Ovary (tissue), 9 donors: ENCODE results near the gene BANP. TPM values are rescaled to one million over a fixed set of nuclear protein-coding genes. Genes with fewer than 3 reads are reported as not detected.

Source experiments
- DNase-seq, 5 donors: peaks; one replicate each; pipeline ENCODE4 v3.0.0-alpha.2; 2019 to 2020
- H3K27ac ChIP-seq, 2 donors: fragments of 200-600 bp; one replicate each; pipeline versions ENCODE4 v1.5.1 to v1.8.0; 2019 to 2022
- H3K27me3 ChIP-seq: fragments of 200-600 bp; one replicate; pipeline ENCODE4 v1.8.0; 2022
- H3K36me3 ChIP-seq: fragments of 200-600 bp; sonication (generic); one replicate; pipeline ENCODE4 v1.5.1; 2019
- H3K4me1 ChIP-seq: one replicate; pipeline ENCODE4 v1.8.1; 2013; ENCODE audit warnings: mild to moderate bottlenecking, moderate library complexity; ENCODE audit not compliant: insufficient read depth
- H3K4me3 ChIP-seq: fragments of 200-600 bp; sonication (generic); one replicate; pipeline ENCODE4 v1.5.1; 2017
- H3K9me3 ChIP-seq, 2 donors: fragments of 200-600 bp in 1 of 2; sonication (generic) in 1 of 2; one replicate each; pipeline versions ENCODE4 v1.5.1 to v1.8.1; 2013 to 2019; ENCODE audit warnings: mild to moderate bottlenecking in 1 of 2, moderate library complexity in 1 of 2
- CTCF ChIP-seq, 3 donors: fragments of 450-650 bp in 2 of 3; fragments of 200-600 bp in 1 of 3; IDR thresholded peaks; one replicate each; pipeline versions ENCODE4 v1.5.1 to v1.8.0; 2016 to 2022; ENCODE audit warnings: antibody characterized with exemption in 3 of 3, mild to moderate bottlenecking in 1 of 3
- EP300 ChIP-seq: sonication (generic); formaldehyde crosslinking; IDR thresholded peaks from one replicate; pipeline ENCODE4 v1.6.1; 2017; ENCODE audit warnings: antibody characterized with exemption
- POLR2A ChIP-seq: fragments of 450-650 bp; IDR thresholded peaks from one replicate; pipeline ENCODE4 v1.6.1; 2017; ENCODE audit warnings: antibody characterized with exemption, mild to moderate bottlenecking, moderate library complexity
- WGBS, 3 donors: extraction: QIAGEN DNeasy Blood & Tissue Kit in 1 of 3; methylation state at CpG; one replicate each; pipeline versions ENCODE4 v1.1.5 to v1.1.7; 2013 to 2017; 5-methylcytosine and 5-hydroxymethylcytosine counted together
- intact Hi-C, 4 donors: fragments of 100-400 bp; cut with DNase I; formaldehyde crosslinking; loops; one replicate each; pipeline versions ENCODE4 v1.11.0 to v1.15.1; 2022 to 2023
- polyA plus RNA-seq, 2 donors: library from polyadenylated mRNA; stranded (reverse); fragments of 200-250 nt in 1 of 2; fragments of 350-450 nt in 1 of 2; fragmentation: Illumina TruSeq in 1 of 2; extraction: RNeasy Lipid Tissue Mini Kit (QIAGEN cat#74804) in 1 of 2; gene quantifications; one replicate each; pipeline ENCODE4 v1.2.3, GENCODE V29; 2013 to 2014
- total RNA-seq, 7 donors: library from RNA; depleted of rRNA in 2 of 7; stranded (reverse); fragments of >200 nt in 2 of 7; fragmentation: NEBNext Ultra II Directional in 3 of 7; extraction: Animal tissue kit (Norgen Biotek cat#: 25700) in 3 of 7; gene quantifications; one replicate each; pipeline versions ENCODE4 v1.1.0 to v1.2.4, GENCODE V29; 2016 to 2023
- donor health status: DM: no; HTN: no; CAD: no; lungs with moderate emphysema.
- donor health status: DM: no; HTN: no; CAD: no.
- donor health status: Bipolar disorder and iron deficiency.
- donor health status: DM: yes; HTN: yes; CAD: no.
- donor health status: DM: no; HTN: no; CAD: no.
- donor health status: DM: yes; HTN: yes; CAD: no.

Gene BANP
- total and polyA plus RNA-seq, 9 donors, result 14.8 to 48.6 (median 28.1) TPM

DNA sequence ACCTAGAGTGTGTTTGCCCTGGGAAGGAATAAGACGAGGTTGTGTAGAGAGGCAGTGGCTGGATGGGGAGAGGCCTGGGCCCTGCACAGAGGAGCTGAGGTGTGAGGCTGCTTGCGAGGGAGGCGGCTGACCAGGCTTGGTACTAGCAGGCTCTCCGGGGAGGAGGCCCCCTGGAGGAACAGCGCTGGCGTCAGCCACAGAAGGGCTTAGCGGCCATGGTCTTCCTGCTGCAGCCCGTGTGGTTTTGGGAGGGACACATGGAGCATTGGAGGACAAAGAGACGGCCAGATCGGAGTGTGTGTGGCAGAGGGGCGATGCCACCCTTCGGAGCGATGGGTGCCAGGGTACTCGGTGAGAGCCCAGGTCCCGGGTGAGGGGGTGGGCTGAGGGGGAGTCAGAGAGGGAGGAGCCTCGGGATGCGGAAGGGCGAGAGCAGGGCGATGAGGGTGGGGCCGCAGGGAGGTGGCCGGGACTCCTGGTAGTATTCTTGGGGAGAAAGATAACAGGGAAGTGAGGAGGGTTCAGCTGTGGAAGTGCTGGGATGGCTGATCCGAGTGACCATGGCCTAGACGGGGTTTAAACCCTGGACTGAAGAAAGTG lies 8.3 kb downstream of the BANP start:
- intact Hi-C loops, result no loop called here
- H3K27ac ChIP-seq, result no peak overlapping the region
- H3K4me1 ChIP-seq, result peaks cover 3% of the 10 kb centered on the region
- H3K9me3 ChIP-seq, result no peaks in the 10 kb centered on the region
- TF ChIP-seq EP300 (no peak), POLR2A (no peak), CTCF (IDR thresholded peaks at IDR 0.05) (no peak)
- DNase-seq, result no peak
- 81 to 89% (median 83%) methylated on average over 23 of the region's 23 CpGs for WGBS, 3 donors
- H3K36me3 ChIP-seq, result no peaks in the 10 kb centered on the region
- H3K4me3 ChIP-seq, result no peak overlapping the region
- no peaks in the 10 kb centered on the region for H3K27me3 ChIP-seq

- Histone ChIP-seq H3K36me3 (no peaks in the 10 kb centered on the region), H3K4me1 (peaks cover 7% of the 10 kb centered on the region), H3K4me3 (no peak overlapping the region), H3K27ac (no peak overlapping the region), H3K27me3 (no peaks in the 10 kb centered on the region), H3K9me3 (no peaks in the 10 kb centered on the region)
- intact Hi-C loops, result no loop called here
- TF ChIP-seq CTCF (IDR thresholded peaks at IDR 0.05) (no peak), POLR2A (no peak), EP300 (no peak)
- no peak for DNase-seq
- WGBS, 3 donors, result 85 to 92% (median 88%) methylated on average over 5 of the region's 5 CpGs
Observed at GRCh38 chr16:87960296-87960695, 9.1 kb downstream of the BANP start.

GRCh38 chr16:87960852-87961251 lies 9.6 kb downstream of the BANP start:
- no peak overlapping the region for H3K4me3 ChIP-seq
- no peaks in the 10 kb centered on the region for H3K9me3 ChIP-seq
- intact Hi-C loops, result no loop called here
- TF ChIP-seq CTCF (IDR thresholded peaks at IDR 0.05) (no peak), EP300 (no peak), POLR2A (no peak)
- H3K36me3 ChIP-seq, result no peaks in the 10 kb centered on the region
- no peak overlapping the region for H3K27ac ChIP-seq
- no peak for DNase-seq
- H3K4me1 ChIP-seq, result peaks cover 12% of the 10 kb centered on the region
- no peaks in the 10 kb centered on the region for H3K27me3 ChIP-seq
- 89 to 91% (median 91%) methylated on average over 8 of the region's 8 CpGs for WGBS, 3 donors

DNA sequence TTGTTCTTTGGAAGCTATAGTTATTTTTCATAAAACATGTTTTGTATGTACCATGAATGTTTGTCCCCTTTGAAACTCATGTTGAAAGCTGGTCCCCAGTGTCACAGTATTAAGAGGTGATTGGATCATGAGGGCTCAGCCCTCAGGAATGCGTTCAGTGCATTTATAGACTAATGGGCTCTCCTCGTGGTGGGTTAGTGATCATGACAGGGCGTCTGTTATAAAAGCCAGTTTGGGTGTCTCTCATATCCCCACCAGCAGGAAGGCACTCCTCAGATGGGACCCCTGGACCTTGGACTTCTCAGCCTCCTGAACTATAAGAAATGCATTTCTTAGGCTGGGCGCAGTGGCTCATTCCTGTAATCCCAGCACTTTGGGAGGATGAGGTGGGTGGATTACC lies 10.4 kb downstream of the BANP start:
- Histone ChIP-seq H3K27ac (no peak overlapping the region), H3K27me3 (no peaks in the 10 kb centered on the region), H3K4me1 (peaks cover 10% of the 10 kb centered on the region), H3K36me3 (no peaks in the 10 kb centered on the region), H3K9me3 (no peaks in the 10 kb centered on the region), H3K4me3 (no peak overlapping the region)
- WGBS, 3 donors, result 81 to 85% (median 82%) methylated on average over 4 of the region's 4 CpGs
- DNase-seq, result no peak
- TF ChIP-seq EP300 (no peak), CTCF (IDR thresholded peaks at IDR 0.05) (no peak), POLR2A (no peak)
- intact Hi-C loops, result no loop called here
